Mammary epithelial cell (primary cell): ENCODE results near the gene MORN5.

ENCODE experiments used
- EZH2 ChIP-seq: IDR thresholded peaks from 2 replicates; pipeline ENCODE4 v1.6.1; 2012; ENCODE audit warnings: low read length, inconsistent platforms, borderline replicate concordance
- TF ChIP-seq, protein P1 (sequence below), 2 donors: IDR thresholded peaks in 1 of 2; conservative IDR thresholded peaks in 1 of 2; 2 replicates each; pipeline ENCODE4 v1.5.1; 2011 to 2012; ENCODE audit warnings: inconsistent platforms in 2 of 2, low read length in 2 of 2, mild to moderate bottlenecking in 2 of 2, control low read depth in 1 of 2, low read depth in 1 of 2; ENCODE audit not compliant: insufficient read depth in 1 of 2; ENCODE audit errors: extremely low read depth in 1 of 2

DNA sequence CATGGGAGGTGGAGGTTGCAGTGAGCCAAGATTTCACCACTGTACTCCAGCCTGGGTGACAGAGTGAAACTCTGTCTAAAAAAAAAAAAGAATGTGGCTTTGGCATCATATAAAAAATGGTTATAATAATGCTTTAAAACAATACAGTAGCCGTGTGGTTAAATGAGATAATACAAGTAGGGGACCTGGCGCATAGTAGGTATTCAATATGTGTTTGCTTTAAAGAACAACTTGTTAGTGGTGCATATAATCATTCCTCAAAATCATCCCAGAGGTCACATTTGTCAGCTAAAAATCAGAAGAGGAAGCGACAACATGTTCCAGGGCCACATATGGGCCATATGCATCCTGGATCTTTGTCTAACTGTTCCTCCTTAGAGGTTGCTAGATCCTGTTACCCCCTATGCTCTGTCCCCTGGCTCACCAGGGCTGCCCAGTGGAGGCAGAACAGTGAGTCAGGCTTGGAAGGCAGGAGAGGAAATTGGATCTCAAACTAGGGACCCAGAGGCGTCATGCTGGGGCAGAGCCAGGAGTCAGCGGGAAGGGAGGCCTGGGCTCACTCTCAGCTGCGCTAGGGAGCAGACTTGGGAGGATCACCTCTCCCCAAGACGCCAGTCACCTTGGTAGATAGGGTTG is 41.4 kb downstream of the MORN5 start:
- TF ChIP-seq, protein P1, sequence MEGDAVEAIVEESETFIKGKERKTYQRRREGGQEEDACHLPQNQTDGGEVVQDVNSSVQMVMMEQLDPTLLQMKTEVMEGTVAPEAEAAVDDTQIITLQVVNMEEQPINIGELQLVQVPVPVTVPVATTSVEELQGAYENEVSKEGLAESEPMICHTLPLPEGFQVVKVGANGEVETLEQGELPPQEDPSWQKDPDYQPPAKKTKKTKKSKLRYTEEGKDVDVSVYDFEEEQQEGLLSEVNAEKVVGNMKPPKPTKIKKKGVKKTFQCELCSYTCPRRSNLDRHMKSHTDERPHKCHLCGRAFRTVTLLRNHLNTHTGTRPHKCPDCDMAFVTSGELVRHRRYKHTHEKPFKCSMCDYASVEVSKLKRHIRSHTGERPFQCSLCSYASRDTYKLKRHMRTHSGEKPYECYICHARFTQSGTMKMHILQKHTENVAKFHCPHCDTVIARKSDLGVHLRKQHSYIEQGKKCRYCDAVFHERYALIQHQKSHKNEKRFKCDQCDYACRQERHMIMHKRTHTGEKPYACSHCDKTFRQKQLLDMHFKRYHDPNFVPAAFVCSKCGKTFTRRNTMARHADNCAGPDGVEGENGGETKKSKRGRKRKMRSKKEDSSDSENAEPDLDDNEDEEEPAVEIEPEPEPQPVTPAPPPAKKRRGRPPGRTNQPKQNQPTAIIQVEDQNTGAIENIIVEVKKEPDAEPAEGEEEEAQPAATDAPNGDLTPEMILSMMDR (conservative IDR thresholded peaks at IDR 0.05 in 1 of 2, IDR thresholded peaks at IDR 0.05 in 1 of 2; ENCODE audit: extremely low read depth in 1 of 2, insufficient read depth in 1 of 2, low read depth in 1 of 2, low read length in 2 of 2) = no peak
- no peak for TF ChIP-seq EZH2
